ENCODE measurements around the gene OGFOD1.
"Not testable (repeated sequence)": the region's sequence is repeated elsewhere in the genome, so short reads cannot be mapped to it uniquely, and the experiment has no call there.

The OGFOD1 gene

DNA sequence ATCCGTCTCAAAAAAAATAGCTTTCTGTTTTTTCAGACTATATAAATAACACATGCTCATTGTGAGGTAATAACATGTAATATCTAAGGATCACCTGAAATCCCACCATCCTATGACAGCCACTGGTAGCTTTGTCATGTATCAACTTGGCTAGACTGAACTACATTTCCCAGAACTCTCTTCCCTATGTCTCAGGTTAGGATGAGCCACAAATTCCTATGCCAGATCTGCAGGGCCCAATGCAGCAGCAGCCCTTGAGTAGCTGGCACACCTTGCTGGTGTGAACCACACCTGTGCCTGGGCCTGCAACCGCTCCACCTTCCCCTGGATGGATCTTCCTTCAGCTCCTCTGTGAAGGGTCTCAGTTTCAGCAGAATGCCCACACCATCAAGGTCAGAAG, 28.1 kb downstream of the OGFOD1 start:
- WGBS (ENCODE audit: insufficient coverage, insufficient read length): no CpG with 5 or more reads among the region's 2 CpGs
- DNase-seq (ENCODE audit: low read depth, low spot score): no peak
- Histone ChIP-seq H3K4me3 (ENCODE audit: low read length) (no peak overlapping the region), H3K9me3 (ENCODE audit: control insufficient read depth, insufficient read depth, low read length) (no peaks in the 10 kb centered on the region), H3K27ac (ENCODE audit: low read length) (no peak overlapping the region), H3K4me1 (ENCODE audit: control insufficient read depth, insufficient read depth, low read length) (no peaks in the 10 kb centered on the region), H3K27me3 (ENCODE audit: control insufficient read depth, insufficient read depth, low read length) (no peaks in the 10 kb centered on the region), H3K36me3 (ENCODE audit: control insufficient read depth, insufficient read depth, low read length) (no peaks in the 10 kb centered on the region; the same call in 1 of the 2 replicates)

DNA sequence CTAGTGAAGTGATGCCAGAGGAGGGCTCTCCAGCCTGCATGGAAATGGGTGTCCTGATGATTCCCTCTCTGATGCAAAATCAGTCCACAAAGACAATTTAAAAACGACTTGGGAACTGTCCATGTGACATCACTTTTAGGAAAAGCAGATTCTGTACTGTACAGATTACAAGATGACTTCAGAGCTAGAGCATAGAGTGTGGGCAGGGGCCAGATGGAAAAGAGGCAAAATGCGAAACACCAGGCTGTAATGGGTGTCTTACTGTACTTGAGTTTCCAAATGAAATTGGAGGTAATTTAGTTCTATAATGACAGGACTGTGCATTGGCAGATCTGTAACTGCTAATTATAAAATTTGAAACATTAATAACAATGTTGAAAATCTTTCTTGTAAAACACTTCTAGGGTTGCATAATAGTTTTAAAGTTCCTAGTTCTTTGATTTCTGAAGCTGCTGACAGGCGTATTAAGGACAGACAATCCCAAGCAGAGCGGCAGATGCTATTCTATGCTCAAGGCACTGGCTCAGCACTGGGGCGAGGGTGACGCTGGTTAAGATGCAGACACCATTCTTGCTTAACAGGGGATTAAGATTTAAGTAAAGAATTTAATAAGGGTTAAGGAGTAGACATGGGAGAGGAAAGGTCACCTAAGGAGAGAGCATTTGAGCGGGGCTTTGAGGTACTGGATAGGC, 29.6 kb downstream of the OGFOD1 start:
- DNase-seq (ENCODE audit: low read depth, low spot score): no peak
- Histone ChIP-seq H3K9me3 (ENCODE audit: control insufficient read depth, insufficient read depth, low read length) (no peaks in the 10 kb centered on the region), H3K27me3 (ENCODE audit: control insufficient read depth, insufficient read depth, low read length) (no peaks in the 10 kb centered on the region), H3K36me3 (ENCODE audit: control insufficient read depth, insufficient read depth, low read length) (no peaks in the 10 kb centered on the region; the same call in 1 of the 2 replicates), H3K4me3 (ENCODE audit: low read length) (no peak overlapping the region), H3K4me1 (ENCODE audit: control insufficient read depth, insufficient read depth, low read length) (no peaks in the 10 kb centered on the region), H3K27ac (ENCODE audit: low read length) (no peak overlapping the region)
- no CpG with 5 or more reads among the region's 7 CpGs for WGBS (ENCODE audit: insufficient coverage, insufficient read length)

DNA sequence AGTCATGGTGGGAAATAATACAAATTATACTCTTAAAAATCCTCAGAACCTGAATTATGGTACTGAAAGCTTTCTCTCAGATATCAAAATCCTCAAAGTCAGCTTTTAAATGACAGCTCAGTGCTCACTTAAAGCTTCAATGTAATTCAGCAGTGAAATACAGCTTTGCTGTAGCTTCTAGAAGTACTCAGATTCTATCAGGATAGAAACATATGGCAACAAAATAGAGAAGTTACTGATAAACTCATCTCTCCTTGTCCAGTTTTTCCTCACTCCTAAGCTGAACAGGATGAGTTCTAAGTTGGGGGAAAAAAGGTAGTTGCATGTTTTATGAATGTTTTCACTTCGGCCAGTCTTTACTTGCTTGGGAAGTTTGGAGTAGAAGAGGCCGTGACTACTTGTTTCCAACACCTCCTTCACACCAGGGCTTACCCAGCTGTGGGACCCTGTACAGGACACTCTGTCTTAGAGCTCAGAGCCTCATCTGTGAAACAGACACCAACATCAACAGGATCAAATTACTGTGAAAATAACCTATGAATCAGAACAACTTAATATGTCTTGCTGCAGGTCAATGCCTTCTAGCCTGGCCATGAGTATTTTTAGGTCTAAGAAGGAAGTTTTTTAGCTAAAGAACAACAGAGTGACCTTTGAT, 30.2 kb downstream of the OGFOD1 start:
- no peaks in the 10 kb centered on the region for H3K9me3 ChIP-seq (ENCODE audit: control insufficient read depth, insufficient read depth, low read length)
- H3K4me3 ChIP-seq (ENCODE audit: low read length): no peak overlapping the region
- WGBS (ENCODE audit: insufficient coverage, insufficient read length): no CpG with 5 or more reads among the region's 2 CpGs
- H3K27me3 ChIP-seq (ENCODE audit: control insufficient read depth, insufficient read depth, low read length): no peaks in the 10 kb centered on the region
- H3K27ac ChIP-seq (ENCODE audit: low read length): no peak overlapping the region
- no peak for DNase-seq (ENCODE audit: low read depth, low spot score)
- no peaks in the 10 kb centered on the region for H3K36me3 ChIP-seq (ENCODE audit: control insufficient read depth, insufficient read depth, low read length)
- H3K4me1 ChIP-seq (ENCODE audit: control insufficient read depth, insufficient read depth, low read length): no peaks in the 10 kb centered on the region

DNA sequence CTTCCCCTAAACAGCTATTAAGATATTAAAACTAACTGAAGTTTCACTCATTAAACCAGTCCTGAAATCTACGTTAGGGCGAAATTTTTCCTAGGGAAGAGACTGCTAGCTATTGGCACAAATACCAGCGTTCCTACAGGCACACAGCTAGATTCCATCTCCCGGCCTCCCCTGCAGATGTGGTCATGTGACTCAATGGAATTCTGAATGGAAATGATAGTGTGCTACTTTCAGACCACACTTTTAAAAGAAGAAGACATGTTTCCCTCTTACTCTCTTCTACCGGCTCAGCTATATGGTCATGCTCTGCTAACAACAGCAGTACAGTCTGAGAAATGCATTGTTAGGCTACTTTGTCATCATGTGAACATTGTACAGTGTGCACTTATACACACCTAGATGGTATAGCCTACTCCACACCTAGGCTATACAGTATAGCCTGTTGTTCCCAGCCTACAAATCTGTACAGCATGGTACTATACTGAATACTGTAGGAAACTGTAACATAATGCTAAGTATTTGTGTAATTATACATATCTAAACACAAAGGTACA, 31.4 kb downstream of the OGFOD1 start:
- Histone ChIP-seq H3K4me1 (ENCODE audit: control insufficient read depth, insufficient read depth, low read length) (no peaks in the 10 kb centered on the region), H3K4me3 (ENCODE audit: low read length) (no peak overlapping the region), H3K36me3 (ENCODE audit: control insufficient read depth, insufficient read depth, low read length) (no peaks in the 10 kb centered on the region), H3K9me3 (ENCODE audit: control insufficient read depth, insufficient read depth, low read length) (no peaks in the 10 kb centered on the region), H3K27ac (ENCODE audit: low read length) (no peak overlapping the region), H3K27me3 (ENCODE audit: control insufficient read depth, insufficient read depth, low read length) (no peaks in the 10 kb centered on the region)
- WGBS (ENCODE audit: insufficient coverage, insufficient read length): no CpG with 5 or more reads among the region's 5 CpGs
- no peak for DNase-seq (ENCODE audit: low read depth, low spot score)

DNA sequence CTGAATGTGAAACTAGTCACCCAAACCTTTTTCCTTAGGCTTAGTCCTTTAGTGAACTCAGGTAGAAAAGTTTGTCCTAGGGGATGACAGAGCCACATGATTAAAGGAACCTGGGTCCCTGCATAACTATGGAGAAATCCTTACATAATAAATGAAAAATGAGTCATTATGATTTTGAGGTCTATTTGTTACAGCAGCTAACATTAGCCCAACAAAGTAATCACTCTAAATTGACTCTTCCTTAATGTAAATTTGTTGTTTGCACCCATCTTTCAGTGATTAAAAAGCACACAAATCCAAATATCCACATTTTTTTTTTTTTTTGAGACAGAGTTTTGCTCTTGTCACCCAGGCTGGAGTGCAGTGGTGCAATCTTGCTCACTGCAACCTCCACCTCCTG, 32.0 kb downstream of the OGFOD1 start:
- no peak overlapping the region for H3K27ac ChIP-seq (ENCODE audit: low read length)
- DNase-seq (ENCODE audit: low read depth, low spot score): no peak
- H3K9me3 ChIP-seq (ENCODE audit: control insufficient read depth, insufficient read depth, low read length): no peaks in the 10 kb centered on the region
- no peaks in the 10 kb centered on the region for H3K27me3 ChIP-seq (ENCODE audit: control insufficient read depth, insufficient read depth, low read length)
- H3K36me3 ChIP-seq (ENCODE audit: control insufficient read depth, insufficient read depth, low read length): no peaks in the 10 kb centered on the region
- H3K4me1 ChIP-seq (ENCODE audit: control insufficient read depth, insufficient read depth, low read length): no peaks in the 10 kb centered on the region
- no peak overlapping the region for H3K4me3 ChIP-seq (ENCODE audit: low read length)

DNA sequence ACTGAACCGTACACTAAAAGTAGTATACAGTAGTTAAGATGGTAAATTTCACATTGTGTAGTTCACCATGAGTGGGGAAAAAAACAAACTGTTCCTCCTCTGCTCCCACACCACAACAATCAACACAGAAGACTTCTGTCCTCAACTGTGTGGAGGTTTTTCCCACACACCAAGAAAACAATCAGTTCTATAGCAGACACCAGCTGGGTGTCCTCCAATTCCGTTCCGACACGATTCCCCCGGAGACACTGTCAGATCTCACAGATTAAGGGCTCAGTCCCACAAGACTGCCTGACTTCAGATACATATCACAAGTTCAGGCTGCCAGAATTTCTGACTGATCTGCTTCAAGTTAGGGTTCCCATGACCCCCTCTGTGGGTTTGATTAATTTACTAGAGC, 36.7 kb downstream of the OGFOD1 start:
- H3K27ac ChIP-seq (ENCODE audit: low read length): no peak overlapping the region
- H3K4me1 ChIP-seq (ENCODE audit: control insufficient read depth, insufficient read depth, low read length): no peaks in the 10 kb centered on the region
- H3K4me3 ChIP-seq (ENCODE audit: low read length): no peak overlapping the region
- H3K27me3 ChIP-seq (ENCODE audit: control insufficient read depth, insufficient read depth, low read length): no peaks in the 10 kb centered on the region
- H3K36me3 ChIP-seq (ENCODE audit: control insufficient read depth, insufficient read depth, low read length): no peaks in the 10 kb centered on the region
- DNase-seq (ENCODE audit: low read depth, low spot score): no peak
- H3K9me3 ChIP-seq (ENCODE audit: control insufficient read depth, insufficient read depth, low read length): no peaks in the 10 kb centered on the region
- no CpG with 5 or more reads among the region's 5 CpGs for WGBS (ENCODE audit: insufficient coverage, insufficient read length)

DNA sequence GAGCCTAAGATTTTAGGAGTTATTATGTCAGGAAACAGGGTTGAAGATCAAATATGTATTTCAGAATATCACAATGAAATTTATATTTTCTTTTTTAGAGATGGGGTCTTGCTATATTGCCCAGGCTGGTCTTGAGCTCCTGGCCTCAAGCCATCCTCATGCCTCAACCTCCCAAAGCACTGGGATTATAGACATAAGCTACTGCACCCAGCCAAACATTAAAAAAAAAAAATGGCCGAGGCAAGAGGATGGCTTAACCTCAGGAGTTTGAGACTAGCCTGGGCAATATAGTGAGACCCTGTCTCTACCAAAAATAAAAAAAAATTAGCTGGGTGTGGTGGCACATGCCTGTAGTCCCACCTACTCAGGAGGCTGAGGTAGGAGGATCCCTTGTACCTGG, 37.5 kb downstream of the OGFOD1 start:
- H3K27me3 ChIP-seq (ENCODE audit: control insufficient read depth, insufficient read depth, low read length); H3K4me1 ChIP-seq (ENCODE audit: control insufficient read depth, insufficient read depth, low read length); H3K4me3 ChIP-seq (ENCODE audit: low read length); H3K36me3 ChIP-seq (ENCODE audit: control insufficient read depth, insufficient read depth, low read length); DNase-seq (ENCODE audit: low read depth, low spot score); H3K9me3 ChIP-seq (ENCODE audit: control insufficient read depth, insufficient read depth, low read length); H3K27ac ChIP-seq (ENCODE audit: low read length): not testable (repeated sequence)
- WGBS (ENCODE audit: insufficient coverage, insufficient read length): no CpG with 5 or more reads among the region's 1 CpG

DNA sequence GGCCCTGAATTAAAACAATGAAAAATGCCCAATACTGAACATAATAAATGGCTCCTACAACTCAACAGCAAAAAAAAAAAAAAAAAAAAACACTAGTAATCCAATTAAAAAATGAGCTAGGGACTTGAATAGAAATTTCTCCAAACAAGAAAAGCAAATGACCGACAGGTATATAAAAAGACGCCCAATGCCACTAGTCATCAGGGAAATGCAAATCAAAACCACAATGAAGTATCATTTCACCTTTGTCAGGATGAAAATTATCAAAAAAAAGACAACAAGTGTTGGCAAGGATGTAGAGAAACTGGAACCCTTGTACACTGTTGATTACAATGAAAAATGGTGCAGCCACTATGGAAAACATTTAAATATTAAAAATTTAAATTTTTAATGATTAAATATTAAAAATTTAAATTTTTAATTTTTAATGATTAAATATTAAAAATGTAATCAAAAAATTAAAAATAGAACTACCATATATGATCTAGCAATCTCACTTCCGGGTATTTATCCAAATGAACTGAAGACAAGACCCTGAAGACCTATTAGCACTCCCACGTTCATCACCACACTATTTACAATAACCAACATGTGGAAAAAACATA, 40.4 kb downstream of the OGFOD1 start:
- Histone ChIP-seq H3K4me3 (ENCODE audit: low read length) (no peak overlapping the region), H3K27me3 (ENCODE audit: control insufficient read depth, insufficient read depth, low read length) (no peaks in the 10 kb centered on the region), H3K9me3 (ENCODE audit: control insufficient read depth, insufficient read depth, low read length) (no peaks in the 10 kb centered on the region), H3K36me3 (ENCODE audit: control insufficient read depth, insufficient read depth, low read length) (no peaks in the 10 kb centered on the region), H3K4me1 (ENCODE audit: control insufficient read depth, insufficient read depth, low read length) (no peaks in the 10 kb centered on the region), H3K27ac (ENCODE audit: low read length) (no peak overlapping the region)
- no CpG with 5 or more reads among the region's 4 CpGs for WGBS (ENCODE audit: insufficient coverage, insufficient read length)
- no peak for DNase-seq (ENCODE audit: low read depth, low spot score)

DNA sequence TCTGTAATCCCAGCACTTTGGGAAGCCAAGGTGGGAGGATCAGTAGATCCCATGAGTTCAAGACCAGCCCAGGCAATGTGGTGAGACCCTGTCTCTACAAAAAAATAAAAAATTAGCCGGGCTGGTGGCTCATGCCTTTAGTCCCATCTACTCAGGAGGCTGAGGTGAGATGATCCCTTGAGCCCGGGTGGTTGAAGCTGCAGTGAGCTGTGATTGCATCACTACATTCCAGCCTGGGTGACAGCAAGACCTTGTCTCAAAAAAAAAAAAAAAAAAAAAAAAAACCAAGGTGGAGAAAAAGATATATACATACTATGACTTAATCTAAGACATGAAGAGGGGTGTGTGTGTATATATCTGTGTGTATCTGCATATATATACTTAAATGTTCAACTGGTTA, 41.8 kb downstream of the OGFOD1 start:
- Histone ChIP-seq H3K27me3 (ENCODE audit: control insufficient read depth, insufficient read depth, low read length) (no peaks in the 10 kb centered on the region), H3K36me3 (ENCODE audit: control insufficient read depth, insufficient read depth, low read length) (no peaks in the 10 kb centered on the region), H3K4me1 (ENCODE audit: control insufficient read depth, insufficient read depth, low read length) (no peaks in the 10 kb centered on the region), H3K27ac (ENCODE audit: low read length) (no peak overlapping the region), H3K4me3 (ENCODE audit: low read length) (no peak overlapping the region), H3K9me3 (ENCODE audit: control insufficient read depth, insufficient read depth, low read length) (no peaks in the 10 kb centered on the region)
- DNase-seq (ENCODE audit: low read depth, low spot score): no peak
- no CpG with 5 or more reads among the region's 2 CpGs for WGBS (ENCODE audit: insufficient coverage, insufficient read length)

DNA sequence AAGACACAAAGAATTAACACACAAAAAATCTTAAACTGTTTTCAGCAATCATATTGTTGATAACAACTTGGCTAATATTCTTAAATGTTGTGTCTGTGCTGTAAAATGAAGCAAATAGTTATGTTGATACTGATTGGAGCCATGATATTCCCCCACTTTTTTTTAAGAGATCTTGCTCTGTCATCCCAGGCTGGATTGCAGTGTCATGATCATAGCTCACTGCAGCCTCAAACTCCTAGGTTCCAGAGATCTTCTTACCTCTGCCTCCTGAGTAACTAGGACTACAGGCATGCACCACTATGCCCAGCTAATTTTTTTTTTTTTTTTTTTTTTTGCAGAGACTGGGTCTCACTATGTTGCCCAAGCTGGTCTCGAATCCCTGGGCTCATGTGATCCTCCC, 42.5 kb downstream of the OGFOD1 start:
- Histone ChIP-seq H3K27me3 (ENCODE audit: control insufficient read depth, insufficient read depth, low read length) (no peaks in the 10 kb centered on the region), H3K27ac (ENCODE audit: low read length) (no peak overlapping the region), H3K4me1 (ENCODE audit: control insufficient read depth, insufficient read depth, low read length) (no peaks in the 10 kb centered on the region), H3K36me3 (ENCODE audit: control insufficient read depth, insufficient read depth, low read length) (no peaks in the 10 kb centered on the region), H3K9me3 (ENCODE audit: control insufficient read depth, insufficient read depth, low read length) (no peaks in the 10 kb centered on the region), H3K4me3 (ENCODE audit: low read length) (no peak overlapping the region)
- no CpG with 5 or more reads among the region's 1 CpG for WGBS (ENCODE audit: insufficient coverage, insufficient read length)
- DNase-seq (ENCODE audit: low read depth, low spot score): no peak
